K562 (cell line): Measurements from ENCODE around the gene PPP1R13L. TPM values are rescaled to one million over a fixed set of nuclear protein-coding genes. Genes with fewer than 3 reads are reported as not detected.
A peak's percentile ranks its signal among the peaks of the same experiment; 100 is the strongest.

Source experiments
- ATF7 ChIP-seq: fragments of 450-650 bp; IDR thresholded peaks from 2 replicates; pipeline ENCODE4 v1.7.1; 2014; ENCODE audit warnings: mild to moderate bottlenecking, moderate library complexity
- BCOR ChIP-seq: fragments of 450-650 bp; IDR thresholded peaks from 2 replicates; pipeline ENCODE4 v1.6.1; 2016
- BRD9 ChIP-seq: fragments of 450-650 bp; IDR thresholded peaks from 2 replicates; pipeline ENCODE4 v1.6.1; 2018; ENCODE audit warnings: low read depth; ENCODE audit not compliant: partially characterized antibody
- DACH1 ChIP-seq: fragments of 450-650 bp; IDR thresholded peaks from 2 replicates; pipeline ENCODE4 v1.6.1; 2018; ENCODE audit not compliant: partially characterized antibody
- DEAF1 ChIP-seq: fragments of 450-650 bp; formaldehyde crosslinking; IDR thresholded peaks from 2 replicates; pipeline ENCODE4 v1.4.0; 2020; ENCODE audit warnings: mild to moderate bottlenecking, moderate library complexity
- ETV6 ChIP-seq, 3 experiments: fragments of 150-350 bp in 1 of 3; sonication (generic) in 1 of 3; formaldehyde crosslinking in 1 of 3; IDR thresholded peaks; 2 replicates each; pipeline versions ENCODE4 v1.6.1 to v1.8.0; 2014 to 2022; ENCODE audit warnings: borderline replicate concordance in 2 of 3, low read depth in 2 of 3, antibody characterized with exemption in 1 of 3, low read length in 1 of 3, mild to moderate bottlenecking in 1 of 3, missing genetic modification reagents in 1 of 3
- GATA2 ChIP-seq: sonication (generic); formaldehyde crosslinking; IDR thresholded peaks from 2 replicates; pipeline ENCODE4 v1.4.0; 2020; ENCODE audit warnings: mild to moderate bottlenecking, missing genetic modification reagents
- GTF2A2 ChIP-seq: IDR thresholded peaks from 2 replicates; pipeline ENCODE4 v1.6.1; 2016; ENCODE audit warnings: mild to moderate bottlenecking, missing genetic modification characterization, missing compliant biosample characterization
- HBP1 ChIP-seq: fragments of 450-650 bp; formaldehyde crosslinking; IDR thresholded peaks from 2 replicates; pipeline ENCODE4 v1.4.0; 2022; ENCODE audit warnings: missing genetic modification characterization
- HLTF ChIP-seq: fragments of 450-650 bp; IDR thresholded peaks from 2 replicates; pipeline ENCODE4 v1.6.1; 2016
- MAFF ChIP-seq: IDR thresholded peaks from 2 replicates; pipeline ENCODE4 v1.6.1; 2012; ENCODE audit warnings: low read length, improper control_type of control experiment
- NFE2 ChIP-seq: IDR thresholded peaks from 2 replicates; pipeline ENCODE4 v1.6.1; 2014; ENCODE audit warnings: antibody characterized with exemption, low read depth
- NR2C1 ChIP-seq, 2 experiments: fragments of 450-650 bp; IDR thresholded peaks; 2 replicates each; pipeline ENCODE4 v1.6.1; 2017; ENCODE audit warnings: mild to moderate bottlenecking in 2 of 2, antibody characterized with exemption in 1 of 2, inconsistent platforms in 1 of 2, missing compliant biosample characterization in 1 of 2, missing genetic modification characterization in 1 of 2
- PHTF2 ChIP-seq: fragments of 250-450 bp; sonication (Bioruptor Pico); IDR thresholded peaks from 2 replicates; pipeline ENCODE4 v1.5.0; 2021; ENCODE audit warnings: mild to moderate bottlenecking
- SMARCA5 ChIP-seq: fragments of 450-650 bp; IDR thresholded peaks from 2 replicates; pipeline ENCODE4 v1.6.1; 2016
- TCF3 ChIP-seq: sonication (generic); formaldehyde crosslinking; IDR thresholded peaks from 2 replicates; pipeline ENCODE4 v1.4.0; 2020; ENCODE audit warnings: mild to moderate bottlenecking, missing genetic modification reagents
- ZEB2 ChIP-seq: fragments of 450-650 bp; IDR thresholded peaks from 2 replicates; pipeline ENCODE4 v1.6.1; 2016
- ZMIZ1 ChIP-seq, 2 experiments: fragments of 150-350 bp in 1 of 2; IDR thresholded peaks; 2 replicates each; pipeline ENCODE4 v1.6.1; 2012 to 2016; ENCODE audit warnings: low read depth in 2 of 2, low read length in 2 of 2, mild to moderate bottlenecking in 1 of 2, moderate library complexity in 1 of 2
- ZNF217 ChIP-seq: sonication (generic); formaldehyde crosslinking; IDR thresholded peaks from 2 replicates; pipeline ENCODE4 v1.8.0; 2022; ENCODE audit warnings: mild to moderate bottlenecking, missing genetic modification reagents
- ZNF511 ChIP-seq: sonication (generic); formaldehyde crosslinking; IDR thresholded peaks from 2 replicates; pipeline ENCODE4 v1.8.0; 2022; ENCODE audit warnings: mild to moderate bottlenecking, missing genetic modification reagents
- polyA plus RNA-seq, 8 experiments: library from polyadenylated mRNA; depleted of rRNA in 4 of 8; stranded (reverse) in 5 of 8; unstranded in 3 of 8; fragments of >200 nt; fragmentation: Nextera tagmentation in 2 of 8; fragmentation: Illumina TruSeq in 1 of 8; extraction: Ambion mirVana in 2 of 8; extraction: Trizol in 1 of 8; gene quantifications; 2 replicates each; pipeline versions ENCODE4 v1.2.1 to v1.2.3, GENCODE V29; 2011 to 2014; ENCODE audit warnings: inconsistent platforms in 1 of 8, missing spikeins in 1 of 8
- total RNA-seq, 7 experiments: library from RNA; depleted of rRNA in 6 of 7; stranded (reverse); fragments of >200 nt in 6 of 7; fragmentation: Illumina TruSeq in 2 of 7; extraction: Trizol in 2 of 7; gene quantifications; 2 replicates each; pipeline versions ENCODE4 v1.2.1 to v1.2.3, GENCODE V29; 2011 to 2021; ENCODE audit warnings: low replicate concordance in 1 of 7

PPP1R13L gene
- total and polyA plus RNA-seq, 9 of the 15 experiments (the other 6 are each of a cell fraction or from before 2014, with no cell fraction given), result 0.32 to 6.7 (median 2.0) TPM

- no peak for TF ChIP-seq DEAF1 (CRISPR knock-in tag)
- TF ChIP-seq ZNF511, result peak; percentile 26; the same call in 1 of the 2 replicates
- peak; percentile 73 for TF ChIP-seq DACH1
- TF ChIP-seq GATA2 (CRISPR knock-in tag), result peak; percentile 71
- TF ChIP-seq TCF3 (CRISPR knock-in tag), result peak; percentile 53
- peak; percentile 16 for TF ChIP-seq BRD9
- TF ChIP-seq GTF2A2 (tag), result no peak
- no peak for TF ChIP-seq ZNF217 (CRISPR knock-in tag)
- peak; percentile 66 for TF ChIP-seq BCOR
- TF ChIP-seq HBP1, result no peak
- TF ChIP-seq NR2C1 (IDR thresholded peaks at IDR 0.05), result no peak
- 0 out of 2 replicates have a peak, but pooled peaks have one; percentile 22 for TF ChIP-seq NR2C1 (tag; IDR thresholded peaks at IDR 0.05)
- peak; percentile 82 for TF ChIP-seq ATF7
- peak; percentile 94 for TF ChIP-seq NFE2
- peak in 1 of 2 experiments; percentile 72; a peak in 1 of 4 replicates for TF ChIP-seq ZMIZ1 (IDR thresholded peaks at IDR 0.05; ENCODE audit: low read depth in 2 of 2, low read length in 2 of 2)
- peak; percentile 75 for TF ChIP-seq MAFF
- TF ChIP-seq HLTF, result peak; percentile 20; the same call in 1 of the 2 replicates
- TF ChIP-seq SMARCA5, result no peak
- no peak for TF ChIP-seq PHTF2
- peak; percentile 77; the same call in 1 of the 2 replicates for TF ChIP-seq ZEB2
- TF ChIP-seq ETV6 (IDR thresholded peaks at IDR 0.05; ENCODE audit: borderline replicate concordance in 1 of 2, low read depth in 2 of 2, low read length in 1 of 2), result peak in 1 of 2 experiments; percentile 75; a peak in 3 of 4 replicates
- 0 out of 2 replicates have a peak, but pooled peaks have one; percentile 67 for TF ChIP-seq ETV6 (CRISPR knock-in tag; IDR thresholded peaks at IDR 0.05; ENCODE audit: borderline replicate concordance)
Measured at GRCh38 chr19:45442778-45443461, 38.1 kb upstream of the PPP1R13L start (continued).
